ENCODE measurements around the gene FCHSD2.
"Not testable (repeated sequence)": the region's sequence is repeated elsewhere in the genome, so short reads cannot be mapped to it uniquely, and the experiment has no call there.

The FCHSD2 gene

GRCh38 chr11:73030130-73030529, 112.0 kb downstream of the FCHSD2 start:
- TF ChIP-seq, protein P1, sequence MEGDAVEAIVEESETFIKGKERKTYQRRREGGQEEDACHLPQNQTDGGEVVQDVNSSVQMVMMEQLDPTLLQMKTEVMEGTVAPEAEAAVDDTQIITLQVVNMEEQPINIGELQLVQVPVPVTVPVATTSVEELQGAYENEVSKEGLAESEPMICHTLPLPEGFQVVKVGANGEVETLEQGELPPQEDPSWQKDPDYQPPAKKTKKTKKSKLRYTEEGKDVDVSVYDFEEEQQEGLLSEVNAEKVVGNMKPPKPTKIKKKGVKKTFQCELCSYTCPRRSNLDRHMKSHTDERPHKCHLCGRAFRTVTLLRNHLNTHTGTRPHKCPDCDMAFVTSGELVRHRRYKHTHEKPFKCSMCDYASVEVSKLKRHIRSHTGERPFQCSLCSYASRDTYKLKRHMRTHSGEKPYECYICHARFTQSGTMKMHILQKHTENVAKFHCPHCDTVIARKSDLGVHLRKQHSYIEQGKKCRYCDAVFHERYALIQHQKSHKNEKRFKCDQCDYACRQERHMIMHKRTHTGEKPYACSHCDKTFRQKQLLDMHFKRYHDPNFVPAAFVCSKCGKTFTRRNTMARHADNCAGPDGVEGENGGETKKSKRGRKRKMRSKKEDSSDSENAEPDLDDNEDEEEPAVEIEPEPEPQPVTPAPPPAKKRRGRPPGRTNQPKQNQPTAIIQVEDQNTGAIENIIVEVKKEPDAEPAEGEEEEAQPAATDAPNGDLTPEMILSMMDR (IDR thresholded peaks at IDR 0.05; ENCODE audit: extremely low read depth, missing control alignments), result no peak
- DNase-seq (ENCODE audit: low spot score), result no peak

- TF ChIP-seq, protein P1 (IDR thresholded peaks at IDR 0.05; ENCODE audit: extremely low read depth, missing control alignments), result no peak
- DNase-seq (ENCODE audit: low spot score), result no peak
These were observed 112.7 kb downstream of the FCHSD2 start for GRCh38 chr11:73029403-73029802.

DNA sequence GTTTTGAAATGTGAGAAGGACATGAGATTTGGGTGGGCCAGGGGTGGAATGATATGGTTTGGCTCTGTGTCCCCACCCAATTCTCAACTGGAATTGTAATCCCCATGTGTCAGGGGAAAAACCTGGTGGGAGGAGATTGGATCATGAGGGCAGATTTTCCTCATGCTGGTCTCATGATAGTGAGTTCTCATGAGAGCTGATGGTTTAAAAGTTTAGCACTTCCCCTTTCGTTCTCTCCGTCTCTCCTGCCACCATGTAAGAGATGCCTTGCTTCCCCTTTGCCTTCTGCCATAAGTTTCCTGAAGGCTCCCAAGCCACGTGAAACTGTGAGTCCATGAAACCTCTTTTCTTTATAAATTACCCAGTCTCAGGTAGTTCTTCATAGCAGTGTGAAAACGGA, 113.5 kb downstream of the FCHSD2 start:
- no peak for DNase-seq (ENCODE audit: low spot score)
- TF ChIP-seq, protein P1 (IDR thresholded peaks at IDR 0.05; ENCODE audit: extremely low read depth, missing control alignments), result no peak

- not testable (repeated sequence) for DNase-seq (ENCODE audit: low spot score)
These were observed 114.3 kb downstream of the FCHSD2 start for GRCh38 chr11:73027840-73028239.

GRCh38 chr11:73024639-73025038, 117.5 kb downstream of the FCHSD2 start:
- no peak for DNase-seq (ENCODE audit: low spot score)
- TF ChIP-seq, protein P1 (IDR thresholded peaks at IDR 0.05; ENCODE audit: extremely low read depth, missing control alignments), result no peak

DNA sequence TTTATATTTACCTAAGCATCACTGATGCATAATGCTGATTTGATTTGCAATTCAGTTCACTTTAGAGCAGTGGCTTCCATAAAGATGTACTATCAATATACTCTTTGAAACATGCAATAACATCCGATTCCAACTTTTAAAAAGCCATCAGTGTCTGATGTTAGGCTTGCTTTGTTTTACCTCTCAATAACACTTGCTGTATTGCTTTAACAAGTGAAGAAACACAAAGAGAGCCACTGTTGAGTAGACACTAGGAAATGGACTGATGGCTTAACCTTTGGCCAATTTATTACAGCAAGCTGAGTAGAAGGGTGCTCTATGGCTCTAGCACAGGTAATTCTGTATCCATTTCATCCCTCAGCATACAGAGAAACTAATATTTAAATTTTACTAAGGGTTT, 122.1 kb downstream of the FCHSD2 start:
- DNase-seq (ENCODE audit: low spot score), result no peak
- TF ChIP-seq, protein P1 (IDR thresholded peaks at IDR 0.05; ENCODE audit: extremely low read depth, missing control alignments), result no peak

DNA sequence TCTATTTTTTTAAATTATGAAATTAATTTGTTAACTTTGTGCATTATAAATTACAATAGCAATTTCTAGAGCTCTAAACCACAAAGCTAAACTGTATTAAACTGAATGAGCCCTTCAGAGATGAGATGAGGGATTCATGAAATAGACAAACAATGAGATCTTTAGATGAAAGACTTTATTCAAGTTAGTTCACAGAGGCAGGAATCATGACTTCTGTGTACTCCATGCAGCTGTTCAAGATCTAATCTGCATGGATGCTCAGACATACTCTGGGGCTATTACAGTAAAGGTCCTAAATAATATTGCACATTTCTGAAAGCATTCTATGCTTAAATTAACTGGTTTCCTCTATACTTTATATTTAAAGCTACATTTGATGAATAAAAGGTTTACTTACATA, 122.7 kb downstream of the FCHSD2 start:
- TF ChIP-seq, protein P1 (IDR thresholded peaks at IDR 0.05; ENCODE audit: extremely low read depth, missing control alignments), result no peak
- DNase-seq (ENCODE audit: low spot score), result no peak

DNA sequence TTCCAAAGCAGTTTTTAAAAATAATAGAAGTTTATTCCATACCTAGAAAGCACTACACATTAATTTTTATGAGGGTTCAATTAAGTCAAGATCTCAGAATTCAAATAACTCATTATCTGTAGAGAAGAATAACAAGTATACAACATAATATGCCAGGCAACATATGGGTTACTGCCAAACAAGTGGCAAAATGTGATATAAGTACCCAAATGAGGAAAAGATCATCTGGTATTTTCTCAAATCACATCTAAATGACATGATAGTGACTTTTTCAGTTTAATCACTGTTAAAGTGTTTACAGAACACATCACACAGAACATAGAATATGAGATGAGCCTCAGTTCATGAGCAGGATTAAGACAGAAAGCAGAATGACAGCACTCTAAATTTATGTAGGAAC, 123.3 kb downstream of the FCHSD2 start:
- DNase-seq (ENCODE audit: low spot score), result no peak
- TF ChIP-seq, protein P1 (IDR thresholded peaks at IDR 0.05; ENCODE audit: extremely low read depth, missing control alignments), result no peak

Data from GM20000 (cell line).